Neural crest cell (in vitro differentiated cells): ENCODE data around the gene UGT2A3. TPM values are rescaled to one million over a fixed set of nuclear protein-coding genes. Genes with fewer than 3 reads are reported as not detected.
"Not testable (repeated sequence)": the region's sequence is repeated elsewhere in the genome, so short reads cannot be mapped to it uniquely, and the experiment has no call there.

Source experiments
- DNase-seq: peaks from one replicate; pipeline ENCODE4 v3.0.0; 2021; ENCODE audit warnings: low read depth, mixed read lengths, low spot score
- H3K27ac Mint-ChIP-seq: one replicate; pipeline ENCODE4 v1.8.0; 2021; ENCODE audit warnings: mild to moderate bottlenecking, mixed read lengths; ENCODE audit not compliant: unreplicated experiment
- H3K27me3 Mint-ChIP-seq: 2 replicates; pipeline ENCODE4 v1.8.0; 2021; ENCODE audit warnings: low read depth, mild to moderate bottlenecking, mixed read lengths
- H3K36me3 Mint-ChIP-seq: 2 replicates; pipeline ENCODE4 v1.8.0; 2021; ENCODE audit warnings: low read depth, mild to moderate bottlenecking, mixed read lengths
- H3K4me1 Mint-ChIP-seq: 2 replicates; pipeline ENCODE4 v1.8.0; 2021; ENCODE audit warnings: mixed read lengths
- H3K4me3 Mint-ChIP-seq: one replicate; pipeline ENCODE4 v1.8.0; 2021; ENCODE audit warnings: mild to moderate bottlenecking, mixed read lengths
- H3K9me3 Mint-ChIP-seq: 2 replicates; pipeline ENCODE4 v1.8.0; 2021; ENCODE audit warnings: mixed read lengths
- CTCF ChIP-seq: fragments of 200-600 bp; sonication (generic); conservative IDR thresholded peaks from 2 replicates; pipeline ENCODE4 v1.5.0; 2021; ENCODE audit warnings: antibody characterized with exemption, mild to moderate bottlenecking
- total RNA-seq: library from RNA; stranded (reverse); gene quantifications from 2 replicates; pipeline ENCODE4 v1.2.1, GENCODE V29; 2021

The UGT2A3 gene
- total RNA-seq, 1 donor from 2014 or later: not detected

DNA sequence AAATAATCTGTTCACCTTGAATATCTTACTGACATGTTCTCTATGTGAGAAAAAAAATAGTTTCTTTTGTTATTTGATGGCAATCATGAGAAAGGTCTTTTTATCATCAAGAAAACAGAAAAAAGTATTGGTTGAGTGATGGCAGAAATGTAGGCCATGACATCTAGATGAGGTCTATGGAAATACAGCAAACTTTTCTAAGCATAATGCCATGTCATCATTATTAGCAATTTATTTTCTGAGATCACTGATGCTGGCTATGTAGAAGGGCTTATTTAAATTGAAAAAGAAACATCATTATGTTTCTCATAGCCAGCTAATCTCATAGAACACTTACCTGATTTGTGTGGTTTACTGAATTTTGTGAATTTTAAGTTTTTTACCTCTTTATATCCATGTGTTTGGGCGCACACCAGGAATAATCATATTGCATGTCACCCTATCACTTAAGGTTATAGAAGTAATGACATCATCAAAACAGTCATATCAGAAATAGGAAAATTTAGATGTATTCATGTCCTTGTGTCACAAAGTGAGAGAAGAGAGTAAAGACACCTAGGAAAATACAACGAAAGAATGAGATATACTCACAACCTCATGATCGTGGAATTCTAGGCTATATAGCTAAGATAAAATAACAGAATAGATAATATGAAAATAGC is 22.4 kb downstream of the UGT2A3 start:
- no peaks in the 10 kb centered on the region for H3K36me3 Mint-ChIP-seq
- no peaks in the 10 kb centered on the region for H3K27me3 Mint-ChIP-seq
- no peak for DNase-seq
- TF ChIP-seq CTCF: no peak
- H3K27ac Mint-ChIP-seq: no peak overlapping the region
- H3K4me3 Mint-ChIP-seq: no peak overlapping the region
- H3K9me3 Mint-ChIP-seq: peaks cover 9% of the 10 kb centered on the region
- H3K4me1 Mint-ChIP-seq: peaks cover 6% of the 10 kb centered on the region

GRCh38 chr4:68927165-68927564 is 24.4 kb downstream of the UGT2A3 start:
- H3K27ac Mint-ChIP-seq: no peak overlapping the region

DNA sequence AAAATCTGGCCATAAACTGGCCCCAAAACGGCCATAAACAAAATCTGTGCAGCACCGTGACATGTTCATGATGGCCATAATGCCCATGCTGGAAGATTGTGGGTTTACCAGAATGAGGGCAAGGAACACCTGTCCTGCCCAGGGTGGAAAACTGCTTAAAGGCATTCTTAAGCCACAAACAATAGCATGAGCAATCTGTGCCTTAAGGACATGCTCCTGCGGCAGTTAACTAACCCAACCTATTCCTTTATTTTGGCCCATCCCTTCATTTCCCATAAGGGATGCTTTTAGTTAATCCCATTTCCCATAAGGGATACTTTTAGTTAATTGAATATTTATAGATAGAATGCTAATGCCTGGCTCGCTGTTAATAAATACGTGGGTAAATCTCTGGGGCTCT is 29.4 kb downstream of the UGT2A3 start:
- H3K4me1 Mint-ChIP-seq, H3K9me3 Mint-ChIP-seq, DNase-seq, H3K27ac Mint-ChIP-seq, H3K27me3 Mint-ChIP-seq, H3K36me3 Mint-ChIP-seq, H3K4me3 Mint-ChIP-seq: not testable (repeated sequence)

More at GRCh38 chr4:68927165-68927564, 24.4 kb downstream of the UGT2A3 start:
- H3K27me3 Mint-ChIP-seq: no peaks in the 10 kb centered on the region
- no peak for DNase-seq
- peaks cover 9% of the 10 kb centered on the region for H3K9me3 Mint-ChIP-seq
- no peaks in the 10 kb centered on the region for H3K36me3 Mint-ChIP-seq
- no peak overlapping the region for H3K4me3 Mint-ChIP-seq
- no peak for TF ChIP-seq CTCF
- peaks cover 6% of the 10 kb centered on the region for H3K4me1 Mint-ChIP-seq

DNA sequence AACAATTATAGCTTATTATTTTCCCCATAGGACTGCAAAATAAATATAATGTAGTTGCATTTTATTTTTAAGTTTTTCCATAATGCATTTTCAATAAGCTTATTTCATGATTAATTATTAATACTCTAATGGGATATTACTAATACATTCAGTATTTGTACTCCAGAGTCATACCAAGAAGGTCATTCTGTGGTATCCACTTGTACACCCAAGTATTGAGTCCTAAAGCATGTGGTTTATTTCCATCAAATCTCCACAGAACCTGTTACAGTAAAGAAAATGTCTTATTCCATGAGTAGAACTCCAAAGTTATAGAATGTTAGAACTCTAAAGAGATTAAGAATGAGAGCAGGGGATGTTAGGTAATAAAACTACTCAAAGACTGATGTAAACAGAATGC is 30.6 kb downstream of the UGT2A3 start:
- no peak for TF ChIP-seq CTCF
- no peaks in the 10 kb centered on the region for H3K36me3 Mint-ChIP-seq
- peaks cover 6% of the 10 kb centered on the region for H3K4me1 Mint-ChIP-seq
- no peak for DNase-seq
- no peak overlapping the region for H3K27ac Mint-ChIP-seq
- H3K27me3 Mint-ChIP-seq: no peaks in the 10 kb centered on the region
- H3K4me3 Mint-ChIP-seq: no peak overlapping the region
- peaks cover 6% of the 10 kb centered on the region for H3K9me3 Mint-ChIP-seq

GRCh38 chr4:68917016-68917415 is 34.6 kb downstream of the UGT2A3 start:
- no peak for TF ChIP-seq CTCF

GRCh38 chr4:68912807-68913206 is 38.8 kb downstream of the UGT2A3 start:
- Mint-ChIP-seq H3K27me3 (no peaks in the 10 kb centered on the region), H3K36me3 (no peaks in the 10 kb centered on the region), H3K4me3 (no peak overlapping the region), H3K9me3 (no peaks in the 10 kb centered on the region), H3K4me1 (no peaks in the 10 kb centered on the region), H3K27ac (no peak overlapping the region)
- no peak for DNase-seq
- TF ChIP-seq CTCF: no peak

More at GRCh38 chr4:68917016-68917415, 34.6 kb downstream of the UGT2A3 start:
- no peak for DNase-seq
- H3K36me3 Mint-ChIP-seq: no peaks in the 10 kb centered on the region
- H3K4me1 Mint-ChIP-seq: no peaks in the 10 kb centered on the region
- no peaks in the 10 kb centered on the region for H3K9me3 Mint-ChIP-seq
- no peaks in the 10 kb centered on the region for H3K27me3 Mint-ChIP-seq
- no peak overlapping the region for H3K27ac Mint-ChIP-seq
- no peak overlapping the region for H3K4me3 Mint-ChIP-seq
